Measurements from ENCODE around the gene TMCC1.
A peak's percentile ranks its signal among the peaks of the same experiment; 100 is the strongest.
"Not testable (repeated sequence)": the region's sequence is repeated elsewhere in the genome, so short reads cannot be mapped to it uniquely, and the experiment has no call there.

TMCC1 gene

DNA sequence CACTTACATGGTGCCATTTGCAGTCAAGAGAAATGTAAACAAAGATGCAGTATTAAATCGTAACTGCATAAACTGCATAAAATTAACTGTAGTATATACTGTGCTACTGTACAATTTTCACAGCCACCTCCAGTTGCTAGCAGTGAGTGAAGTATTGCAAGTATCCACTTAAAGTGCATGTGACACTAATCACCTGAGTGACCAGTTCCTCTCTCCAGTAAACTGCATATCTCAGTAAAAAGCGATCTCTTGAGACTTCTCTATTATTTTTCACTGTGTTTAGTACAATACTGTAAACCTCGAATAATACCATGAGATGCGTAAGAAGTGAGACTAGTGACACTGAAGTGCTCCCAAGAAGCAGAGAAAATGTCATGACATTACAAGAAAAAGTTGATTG is 175.3 kb downstream of the TMCC1 start:
- DNase-seq, result no peak

DNA sequence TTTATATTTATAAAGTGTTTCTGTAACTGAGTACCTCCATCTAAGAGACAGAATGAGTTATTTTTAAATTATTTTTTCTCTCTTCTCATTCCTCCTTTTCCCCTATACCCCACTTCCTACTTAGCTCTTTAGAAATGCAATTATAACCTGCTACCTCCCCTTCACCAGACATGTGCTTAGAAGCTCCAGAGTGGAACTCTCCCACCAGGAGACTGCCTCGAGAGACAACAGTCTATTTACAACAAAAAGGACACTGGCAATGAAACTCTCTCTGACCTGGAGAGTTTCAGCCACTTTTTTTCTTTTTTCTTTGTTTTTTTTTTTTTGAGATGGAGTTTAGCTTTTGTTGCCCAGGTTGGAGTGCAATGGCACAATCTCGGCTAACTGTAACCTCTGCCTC is 177.7 kb downstream of the TMCC1 start:
- DNase-seq, result no peak

DNA sequence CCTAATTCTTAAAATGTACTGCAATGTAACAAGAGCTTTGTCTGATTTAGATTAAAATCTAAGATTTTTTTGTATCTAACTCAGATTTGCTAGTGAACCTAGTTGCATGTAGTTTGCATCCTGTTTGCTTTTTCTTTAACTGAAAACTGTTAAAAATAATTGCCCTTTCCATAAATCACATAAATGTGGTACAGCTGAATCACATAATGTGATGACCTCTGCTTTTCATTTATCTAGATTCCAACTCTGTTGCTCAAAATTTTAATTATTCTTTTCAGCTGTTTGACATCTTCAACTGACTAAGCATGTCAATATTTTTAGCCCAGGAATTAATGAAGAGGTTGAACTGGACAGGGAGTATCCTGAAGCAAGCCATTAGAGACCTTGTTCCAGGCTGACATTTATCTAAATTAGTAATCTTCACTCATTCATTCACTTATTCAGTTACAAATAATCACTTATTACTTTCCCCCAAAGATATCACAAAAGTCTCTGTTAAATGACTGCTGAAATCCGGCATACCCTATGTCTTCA is 185.1 kb downstream of the TMCC1 start:
- DNase-seq, result no peak

DNA sequence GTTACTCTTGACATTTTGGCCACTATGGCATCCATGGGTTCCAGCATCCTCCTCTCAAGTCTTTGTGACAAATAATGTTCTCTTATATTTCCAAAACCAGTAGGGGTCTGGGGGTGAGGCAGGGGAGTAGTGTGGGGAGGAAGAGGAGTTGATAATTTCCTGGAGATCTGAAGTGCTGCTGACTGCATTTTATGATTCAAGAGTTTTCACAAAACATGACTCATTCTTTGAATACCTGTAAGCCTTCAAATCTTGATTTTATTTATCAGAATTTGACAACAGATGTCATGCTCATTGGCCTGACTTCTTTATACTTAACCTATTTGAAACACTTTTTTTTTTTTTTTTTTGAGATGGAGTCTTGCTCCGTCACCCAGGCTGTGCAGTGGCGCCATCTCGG is 188.2 kb downstream of the TMCC1 start:
- DNase-seq, result no peak

DNA sequence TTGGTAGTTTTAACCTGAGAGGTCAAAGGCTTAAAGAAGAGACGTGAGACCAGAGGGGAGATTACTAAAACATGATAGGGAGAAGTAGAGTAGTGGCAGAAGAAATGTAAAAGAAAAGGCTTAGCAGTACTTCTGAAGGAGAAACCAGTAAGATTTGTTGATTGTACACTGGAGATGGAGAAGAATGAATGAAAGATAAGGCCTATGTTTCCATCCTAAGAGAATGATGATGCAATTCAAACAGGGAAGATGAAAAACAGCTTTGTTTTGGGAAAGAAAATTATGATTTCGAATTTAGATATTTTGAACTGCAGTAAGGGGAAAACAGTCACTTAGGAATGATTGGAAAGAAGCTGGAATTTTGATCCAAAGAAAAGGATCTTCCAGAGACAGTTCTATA is 189.6 kb downstream of the TMCC1 start:
- DNase-seq, result no peak

DNA sequence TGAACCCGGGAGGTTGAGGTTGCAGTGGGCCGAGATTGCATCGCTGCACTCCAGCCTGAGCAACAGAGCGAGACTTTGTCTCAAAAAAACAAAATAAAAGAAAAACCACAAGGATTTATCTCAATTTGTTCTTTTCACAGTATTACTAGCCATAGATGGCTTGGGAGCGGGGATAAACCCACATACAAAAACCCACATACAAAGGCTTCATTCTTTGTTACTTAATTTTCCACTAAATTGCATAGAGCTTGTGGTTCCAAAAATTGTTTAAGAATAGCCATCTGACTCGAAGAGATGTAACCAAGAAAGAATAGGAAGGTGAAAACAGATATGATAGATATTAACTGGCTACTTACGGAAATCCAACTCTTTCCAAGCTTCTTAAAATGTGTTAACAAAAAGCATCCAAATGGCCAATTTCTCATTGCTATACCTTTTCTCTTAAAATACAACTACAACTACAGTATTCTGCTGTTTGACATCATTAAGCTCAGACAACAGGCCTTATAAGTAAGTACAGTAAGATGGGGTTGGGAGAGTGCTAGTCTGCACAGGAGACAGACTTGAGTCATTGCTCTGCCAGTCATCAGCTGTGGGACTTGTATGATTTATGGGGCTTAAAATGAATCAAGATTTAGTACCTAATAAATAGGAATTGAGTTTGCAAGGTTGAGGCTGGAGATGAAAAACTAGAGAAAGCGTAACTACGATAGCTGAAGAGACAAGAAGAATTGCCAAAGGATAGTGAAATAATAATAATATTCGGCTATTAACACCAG is 190.4 kb downstream of the TMCC1 start:
- DNase-seq, result no peak

DNA sequence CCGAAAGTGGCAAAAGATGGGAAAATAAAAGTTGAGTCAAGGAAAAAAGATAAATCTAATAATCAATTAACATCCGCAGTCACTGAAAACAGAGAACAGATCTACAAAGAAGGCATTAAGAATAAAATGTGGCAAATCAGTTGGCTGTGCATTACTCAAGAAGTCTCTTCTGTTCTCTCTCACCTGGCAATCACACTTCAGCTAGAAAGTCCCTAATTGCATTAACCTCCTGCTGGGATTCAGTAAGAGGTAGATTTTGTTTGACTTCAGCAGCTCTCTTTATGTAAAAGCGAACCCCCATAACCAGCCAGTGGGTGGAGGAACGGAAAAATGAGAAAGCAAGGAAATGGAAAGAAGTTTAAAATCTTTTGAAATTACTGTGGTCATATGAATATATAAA is 192.3 kb downstream of the TMCC1 start:
- no peak for DNase-seq

DNA sequence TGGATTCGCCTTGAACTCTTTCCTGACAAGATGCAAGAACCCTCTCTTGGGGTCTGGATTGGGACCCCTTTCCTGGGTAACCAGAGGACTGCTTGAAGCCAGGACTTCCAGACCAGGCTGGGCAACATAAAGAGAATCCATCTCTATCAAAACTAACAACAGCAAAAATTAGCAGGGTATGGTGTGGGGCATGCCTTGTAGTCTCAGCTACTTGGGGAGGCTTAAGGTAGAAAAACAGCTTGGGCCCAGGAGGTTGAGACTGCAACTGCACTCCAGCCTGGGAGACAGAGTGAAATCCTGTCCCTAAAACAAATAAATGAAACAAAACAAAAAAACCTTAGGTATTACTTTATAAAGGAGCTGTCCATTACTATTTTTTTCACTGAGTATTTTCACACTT is 193.9 kb downstream of the TMCC1 start:
- no peak for DNase-seq

DNA sequence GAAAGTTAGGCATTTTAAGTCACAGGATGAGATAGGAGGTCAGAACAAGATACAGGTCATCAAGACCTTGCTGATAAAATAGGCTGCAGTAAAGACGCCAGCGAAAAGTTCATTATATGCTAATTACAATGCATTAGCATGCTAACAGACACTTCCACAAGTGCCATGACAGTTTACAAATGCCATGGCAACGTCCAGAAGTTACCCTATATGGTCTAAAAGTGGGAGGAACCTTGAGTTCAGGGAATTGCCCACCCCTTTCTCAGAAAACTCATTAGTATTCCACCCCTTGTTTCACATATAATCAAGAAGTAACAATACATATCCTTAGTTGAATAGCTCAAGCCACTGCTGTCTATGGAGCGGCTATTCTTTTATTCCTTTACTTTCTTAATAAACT is 194.3 kb downstream of the TMCC1 start:
- no peak for DNase-seq

DNA sequence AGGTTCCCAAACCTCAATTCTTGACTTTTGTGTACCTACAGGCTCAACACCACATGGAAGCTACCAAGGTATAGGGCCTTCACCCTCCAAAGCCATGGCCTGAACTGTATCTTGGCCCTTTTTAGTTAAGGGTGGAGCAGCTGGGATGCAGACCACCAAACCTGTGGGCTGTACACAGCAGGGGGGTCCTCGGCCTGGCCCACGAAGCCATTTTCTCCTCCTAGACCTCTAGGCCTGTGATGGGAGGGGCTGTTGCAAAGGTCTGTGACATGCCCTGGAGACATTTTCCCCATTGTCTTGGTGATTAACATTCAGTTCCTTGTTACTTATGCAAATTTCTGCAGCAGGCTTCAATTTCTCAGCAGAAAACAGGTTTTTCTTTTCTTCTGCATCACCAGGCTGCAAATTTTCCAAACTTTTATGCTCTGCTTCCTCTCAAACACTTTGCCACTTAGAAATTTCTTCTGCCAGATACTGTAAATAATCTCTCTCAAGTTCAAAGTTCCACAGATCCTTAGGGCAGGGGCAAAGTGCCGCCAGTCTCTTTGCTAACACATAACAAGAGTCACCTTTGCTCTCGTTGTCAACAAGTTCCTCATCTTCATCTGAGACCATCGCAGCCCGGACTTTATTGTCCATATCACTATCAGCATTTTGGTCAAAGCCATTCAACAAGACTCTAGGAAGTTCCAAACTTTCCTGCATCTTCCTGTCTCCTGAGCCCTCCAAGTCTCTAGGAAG is 196.1 kb downstream of the TMCC1 start:
- no peak for DNase-seq

DNA sequence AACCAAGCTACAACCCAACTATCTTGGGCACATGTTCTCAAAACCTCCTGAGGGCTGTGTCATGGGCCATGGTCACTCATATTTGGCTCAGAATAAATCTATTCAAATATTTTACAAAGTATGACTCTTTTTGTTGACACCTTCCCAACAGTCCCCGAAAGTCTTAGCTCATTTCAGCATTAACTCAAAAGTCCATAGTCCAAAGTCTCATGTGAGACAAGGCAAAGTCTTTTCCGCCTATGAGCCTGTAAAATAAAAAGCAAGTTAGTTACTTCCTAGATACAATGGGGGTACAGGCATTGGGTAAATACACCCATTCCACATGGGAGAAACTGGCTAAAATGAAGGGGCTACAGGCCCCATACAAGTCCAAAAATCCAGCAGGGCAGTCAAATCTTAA is 197.1 kb downstream of the TMCC1 start:
- not testable (repeated sequence) for DNase-seq

DNA sequence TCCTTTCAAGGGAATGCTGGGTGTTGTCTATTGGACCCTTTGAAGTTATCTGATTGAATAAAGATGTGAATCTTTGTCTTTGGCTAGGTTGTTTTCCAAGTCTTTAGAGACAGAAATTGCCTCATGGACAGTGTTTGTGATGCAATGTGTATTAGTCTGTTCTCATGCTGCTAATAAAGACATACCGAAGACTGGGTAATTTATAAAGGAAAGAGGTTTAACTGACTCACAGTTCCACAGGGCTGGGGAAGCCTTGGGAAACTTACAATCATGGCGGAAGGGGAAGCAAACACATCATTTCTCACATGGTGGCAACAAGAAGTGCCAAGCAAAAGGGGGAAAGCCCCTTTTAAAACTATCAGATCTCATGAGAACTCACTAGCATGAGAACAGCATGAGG is 198.3 kb downstream of the TMCC1 start:
- DNase-seq, result no peak

DNA sequence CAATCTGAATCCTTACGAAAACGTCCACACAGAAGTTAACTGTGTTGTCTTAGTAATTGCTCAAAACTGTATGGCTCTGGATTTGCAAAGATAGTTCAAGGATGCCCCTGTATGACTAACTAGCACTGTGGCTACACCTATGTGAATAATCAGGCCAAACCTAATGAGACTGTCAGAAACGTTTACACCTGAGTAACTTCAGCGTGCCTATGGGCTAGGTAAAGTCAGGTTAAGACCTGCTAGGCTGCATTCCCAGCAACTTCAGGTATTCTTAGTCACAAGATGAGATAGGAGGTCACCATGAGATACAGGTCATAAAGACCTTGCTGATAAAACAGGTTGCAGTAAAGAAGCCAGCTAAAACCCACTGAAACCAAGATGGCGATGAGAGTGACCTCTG is 199.3 kb downstream of the TMCC1 start:
- DNase-seq, result no peak

DNA sequence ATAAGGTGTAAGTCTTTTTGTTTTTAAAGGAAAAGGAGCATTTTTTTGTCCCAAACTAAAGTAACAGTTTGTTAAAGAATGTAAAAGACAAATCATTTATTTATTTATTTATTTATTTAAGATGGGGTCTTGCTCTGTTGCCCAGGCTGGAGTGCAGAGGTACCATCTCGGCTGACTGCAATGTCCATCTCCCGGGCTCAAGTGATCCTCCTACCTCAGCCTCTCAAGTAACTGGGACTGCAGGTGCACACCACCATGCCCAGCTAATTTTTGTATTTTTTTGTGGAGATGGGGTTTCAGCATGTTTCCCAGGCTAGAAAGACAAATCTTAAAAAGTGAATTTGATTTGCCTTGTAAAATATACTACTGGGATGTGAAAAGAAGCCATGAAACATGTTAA is 200.8 kb downstream of the TMCC1 start:
- no peak for DNase-seq

DNA sequence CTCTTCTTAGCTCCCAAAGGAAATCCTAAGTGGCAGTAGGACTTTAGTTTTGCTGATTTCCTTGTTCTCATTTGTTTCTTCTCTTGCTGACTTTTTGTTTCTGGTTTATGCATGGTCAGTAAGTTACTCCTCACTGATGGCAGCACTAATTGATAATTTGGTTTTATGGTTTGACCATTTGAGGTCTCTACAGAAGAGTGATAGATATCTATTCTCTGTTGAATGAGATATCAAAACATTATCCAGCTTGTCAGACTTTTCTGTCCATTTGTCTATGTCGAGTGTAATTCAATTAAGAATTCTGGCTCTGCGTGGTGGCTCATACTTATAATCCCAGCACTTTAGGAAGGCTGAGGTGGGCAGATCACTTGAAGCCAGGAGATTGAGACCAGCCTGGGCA is 202.5 kb downstream of the TMCC1 start:
- no peak for DNase-seq

DNA sequence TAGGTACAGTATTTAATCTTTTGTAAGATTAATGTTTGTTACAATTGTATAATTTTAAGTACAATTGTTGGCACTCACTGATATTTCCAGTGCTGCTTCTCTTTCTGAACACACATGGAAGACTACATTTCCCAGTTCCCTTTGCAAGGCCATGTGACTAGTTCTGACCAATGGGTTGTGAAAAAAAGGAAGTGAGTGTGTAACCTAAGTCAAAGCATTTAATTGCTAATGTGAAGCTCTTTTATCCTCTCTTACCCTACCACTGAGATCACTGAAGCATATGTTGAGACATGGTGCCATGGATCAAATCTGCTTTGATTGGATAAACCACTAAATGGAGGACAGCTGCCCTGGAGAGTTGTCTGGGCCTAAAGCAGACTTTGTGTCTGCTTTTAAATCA is 203.1 kb downstream of the TMCC1 start:
- DNase-seq, result peak; percentile 44

DNA sequence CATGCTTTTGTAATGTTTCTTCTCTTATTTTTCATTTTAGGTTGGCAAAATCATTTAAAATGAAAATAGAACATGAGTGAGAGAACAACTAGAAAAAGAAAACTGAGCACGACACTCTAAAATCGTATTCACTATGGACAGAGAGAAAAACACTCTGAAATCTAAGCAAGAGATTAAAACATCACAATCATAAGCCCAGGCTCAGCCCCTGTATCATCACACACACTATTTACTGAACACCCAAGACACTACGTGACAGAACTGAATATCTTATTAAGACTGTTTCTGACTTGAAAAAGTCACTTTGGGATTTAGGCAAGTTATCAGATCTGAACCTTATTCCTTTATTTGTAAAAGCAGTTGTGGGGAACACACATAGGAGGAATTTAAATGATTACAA is 204.5 kb downstream of the TMCC1 start:
- no peak for DNase-seq

DNA sequence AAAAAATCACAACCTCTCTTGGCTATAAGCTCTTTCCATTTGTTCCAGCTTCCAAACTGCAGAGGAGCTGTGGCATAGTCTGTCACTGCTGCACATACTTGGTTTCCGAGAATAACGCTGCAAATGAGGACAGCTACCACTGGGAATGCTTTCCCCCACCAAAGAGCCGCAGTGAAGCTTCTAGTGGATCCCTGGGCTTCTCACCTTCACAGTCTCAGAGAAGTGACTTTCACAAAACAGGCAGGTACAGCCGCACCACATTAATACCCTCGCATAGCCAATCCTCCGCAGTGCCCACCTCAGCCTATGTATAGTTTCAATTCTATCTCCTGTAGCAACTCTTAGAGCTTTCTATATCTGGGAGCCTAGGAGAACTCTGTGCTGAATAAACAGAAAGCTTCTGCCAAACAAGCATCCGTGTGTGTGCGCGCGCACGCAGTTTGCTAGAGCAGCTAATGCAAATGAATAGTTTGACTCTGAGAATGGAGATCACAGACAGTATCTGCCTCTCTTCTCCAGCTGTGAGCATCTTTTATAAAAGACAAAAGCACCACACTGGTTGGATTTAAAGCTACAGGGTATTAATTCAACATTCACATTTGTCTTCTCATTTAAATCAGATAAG is 205.1 kb downstream of the TMCC1 start:
- DNase-seq, result no peak

DNA sequence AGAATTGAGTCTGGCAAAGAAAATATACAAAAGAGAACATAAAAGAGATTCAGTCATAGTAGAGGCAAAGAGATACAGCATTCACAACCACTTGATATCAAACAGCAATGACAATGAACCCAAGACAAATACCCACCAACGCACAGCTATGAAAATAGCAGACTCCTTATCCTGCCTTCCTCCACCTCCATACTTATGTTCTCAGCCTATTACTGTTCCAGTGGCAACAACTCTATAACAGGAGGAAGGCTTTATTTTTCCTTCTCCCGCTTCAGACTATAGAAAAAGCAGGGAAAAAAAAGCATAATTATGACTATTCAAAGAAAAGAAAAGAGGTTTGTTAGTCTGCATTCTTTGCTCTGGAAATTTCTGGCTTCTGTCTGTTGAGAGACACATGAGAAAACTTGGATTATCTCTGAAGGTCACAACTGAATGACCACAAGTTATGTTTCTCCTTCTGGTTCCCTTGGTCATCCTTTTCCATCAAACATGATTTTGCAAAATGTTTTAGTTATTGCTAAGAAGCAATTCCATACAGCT is 205.9 kb downstream of the TMCC1 start:
- DNase-seq, result no peak

DNA sequence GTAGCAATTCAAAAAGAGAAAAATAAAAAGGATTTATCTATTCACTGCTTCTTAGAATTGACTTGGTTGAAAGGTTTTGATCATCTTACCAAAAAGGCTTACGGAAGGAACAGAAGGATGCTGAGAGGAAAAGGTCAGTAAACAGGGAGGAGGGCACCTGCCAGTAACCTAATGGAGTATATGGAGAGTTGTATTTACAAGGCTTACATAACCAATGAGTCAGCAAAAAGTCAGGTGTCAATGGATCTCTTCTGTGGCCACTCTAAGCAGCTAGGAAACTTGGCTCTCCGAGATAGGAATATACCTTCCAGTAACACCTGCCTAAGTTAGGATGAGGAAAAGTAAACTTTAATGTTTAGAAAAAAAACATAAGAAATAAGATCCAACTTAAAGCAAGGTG is 206.6 kb downstream of the TMCC1 start:
- no peak for DNase-seq

DNA sequence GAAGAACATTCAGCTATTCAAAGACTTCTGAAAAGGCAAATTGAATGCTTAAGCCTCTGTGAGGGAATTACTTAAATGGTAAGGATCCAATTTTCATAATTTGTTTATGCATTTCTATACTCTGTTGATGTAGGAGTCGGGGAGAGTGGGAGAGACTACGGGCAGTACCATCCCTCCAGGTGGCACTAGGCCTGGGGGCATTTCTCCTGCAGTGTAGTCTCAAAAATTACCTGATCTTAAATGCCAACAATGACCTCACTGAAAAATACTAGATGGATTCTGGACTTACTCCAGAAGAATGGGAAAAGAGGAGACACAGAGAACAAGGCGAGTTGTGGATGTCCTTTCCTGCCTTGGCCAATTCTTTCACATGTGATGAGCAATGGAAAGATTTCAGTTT is 209.2 kb downstream of the TMCC1 start:
- no peak for DNase-seq

DNA sequence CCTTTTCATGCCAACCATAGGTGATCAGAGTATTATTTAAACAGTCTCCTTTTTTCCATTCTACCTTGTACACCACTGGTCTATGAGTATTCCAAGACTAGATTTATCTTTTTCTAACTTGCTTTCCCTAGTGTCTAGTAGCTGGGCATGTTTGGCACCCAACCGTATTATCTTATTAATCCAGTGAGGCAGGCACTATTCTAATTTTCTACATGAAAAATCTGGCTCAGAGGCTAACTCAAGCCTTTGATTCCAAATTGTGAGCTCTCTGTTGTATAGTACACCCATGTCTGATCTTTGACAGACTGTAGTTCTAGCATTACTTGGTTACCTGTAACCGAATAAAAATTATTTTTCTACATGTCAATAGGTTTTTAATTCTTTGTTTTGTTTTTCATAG is 210.3 kb downstream of the TMCC1 start:
- DNase-seq, result no peak

DNA sequence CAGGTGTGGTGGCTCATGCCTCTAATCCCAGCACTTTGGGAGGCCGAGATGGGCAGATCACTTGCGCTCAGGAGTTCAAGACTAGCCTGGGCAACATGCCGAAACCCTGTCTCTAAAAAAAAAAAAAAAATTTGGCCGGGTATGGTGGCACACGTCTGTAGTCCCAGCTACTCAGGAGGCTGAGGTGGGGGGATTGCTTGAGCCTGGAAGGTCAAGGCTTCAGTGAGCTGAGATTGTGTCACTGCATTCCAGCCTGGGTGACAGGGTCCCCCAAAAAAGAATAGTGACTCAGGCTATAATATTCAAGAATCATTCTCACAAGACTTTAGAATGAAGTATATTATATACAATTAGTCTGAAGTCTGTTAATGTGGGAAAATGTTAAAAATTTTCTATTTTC is 216.5 kb downstream of the TMCC1 start:
- DNase-seq, result no peak

DNA sequence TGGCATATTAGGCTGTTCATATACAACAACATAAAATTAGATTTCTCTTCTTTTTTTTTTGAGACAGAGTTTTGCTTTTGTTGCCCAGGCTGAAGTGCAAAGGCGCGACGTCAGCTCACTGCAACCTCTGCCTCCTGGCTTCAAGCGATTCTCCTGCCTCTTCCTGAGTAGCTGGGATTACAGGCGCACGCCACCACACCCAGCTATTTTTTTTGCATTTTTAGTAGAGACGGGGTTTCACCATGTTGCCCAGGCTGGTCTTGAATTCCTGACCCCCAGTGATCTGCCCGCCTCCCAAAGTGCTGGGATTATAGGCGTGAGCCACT is 218.8 kb downstream of the TMCC1 start:
- DNase-seq, result not testable (repeated sequence)
